Pons (tissue), 1 donor: ENCODE results near the gene SLC2A6.

Experiments used
- DNase-seq: peaks from one replicate; pipeline ENCODE4 v3.0.0-alpha.2; 2016; ENCODE audit warnings: low spot score

Gene SLC2A6

DNA sequence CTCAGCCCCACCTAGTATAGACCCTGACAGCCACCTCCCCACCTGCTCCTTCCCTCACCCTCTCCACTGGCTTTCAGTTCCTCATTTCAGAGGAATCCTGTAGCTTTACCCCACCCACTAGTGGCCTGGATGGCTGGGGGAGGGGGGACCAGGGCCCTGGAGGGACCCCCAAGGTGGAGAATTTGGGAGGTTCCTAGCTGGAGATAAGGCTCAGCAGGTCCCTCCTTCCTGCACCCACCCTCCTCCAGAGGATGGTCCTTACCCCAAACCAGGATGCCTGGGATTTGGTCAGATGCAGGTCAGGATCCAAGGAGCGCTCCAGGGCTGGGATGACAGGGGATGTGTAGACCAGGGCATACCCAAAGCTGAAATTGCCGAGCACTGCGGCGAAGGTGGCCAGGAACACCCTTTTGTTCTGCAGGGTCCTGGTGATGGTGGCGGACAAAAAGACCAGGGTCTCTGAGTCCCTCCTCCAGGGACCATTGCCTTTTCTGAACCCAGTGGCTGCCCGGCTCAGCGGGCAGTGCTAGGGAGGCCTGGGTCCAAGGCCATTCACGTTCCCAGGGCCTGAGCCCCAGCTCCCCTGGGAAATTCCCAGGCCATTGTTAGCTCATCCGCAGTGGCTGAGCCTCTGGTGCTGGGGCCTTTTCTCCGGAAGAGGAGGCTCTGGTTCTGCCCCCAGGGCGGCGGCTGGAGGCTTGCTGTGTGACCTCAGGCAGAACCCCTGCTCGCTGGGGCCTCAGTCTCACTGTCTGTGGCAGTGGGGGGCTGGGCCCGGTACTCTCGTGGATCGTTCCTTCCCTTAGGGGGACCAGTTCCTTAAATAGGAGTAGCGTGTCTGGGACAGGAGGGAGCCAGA, 678 bp downstream of the SLC2A6 start:
- DNase-seq, result peak; percentile 8

DNA sequence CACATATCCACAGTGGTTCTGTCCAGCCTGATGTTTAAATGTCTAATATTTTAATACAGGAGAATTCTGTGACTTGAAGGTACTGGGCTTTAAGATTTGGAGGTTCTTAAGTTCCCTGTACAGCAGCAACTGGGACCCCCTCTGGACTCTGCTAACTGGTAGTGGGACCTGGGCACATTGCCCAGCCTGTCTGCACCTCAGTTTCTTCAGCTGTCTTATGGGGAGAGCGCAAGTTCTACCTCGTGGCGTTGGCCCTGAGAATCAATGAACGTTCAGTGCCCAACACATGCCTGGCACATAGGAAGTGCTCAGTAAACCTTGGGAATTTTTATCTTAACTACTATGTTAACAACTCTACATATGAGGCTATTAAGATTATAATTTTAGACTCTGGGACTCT, 1.4 kb downstream of the SLC2A6 start:
- no peak for DNase-seq

- DNase-seq, result no peak
These were observed 2.0 kb downstream of the SLC2A6 start for GRCh38 chr9:133476941-133477340.

GRCh38 chr9:133476036-133476931, 2.6 kb downstream of the SLC2A6 start:
- DNase-seq, result no peak

GRCh38 chr9:133475292-133476012, 3.4 kb downstream of the SLC2A6 start:
- DNase-seq, result no peak

- no peak for DNase-seq
These were observed 4.0 kb downstream of the SLC2A6 start for GRCh38 chr9:133474853-133475252.

DNA sequence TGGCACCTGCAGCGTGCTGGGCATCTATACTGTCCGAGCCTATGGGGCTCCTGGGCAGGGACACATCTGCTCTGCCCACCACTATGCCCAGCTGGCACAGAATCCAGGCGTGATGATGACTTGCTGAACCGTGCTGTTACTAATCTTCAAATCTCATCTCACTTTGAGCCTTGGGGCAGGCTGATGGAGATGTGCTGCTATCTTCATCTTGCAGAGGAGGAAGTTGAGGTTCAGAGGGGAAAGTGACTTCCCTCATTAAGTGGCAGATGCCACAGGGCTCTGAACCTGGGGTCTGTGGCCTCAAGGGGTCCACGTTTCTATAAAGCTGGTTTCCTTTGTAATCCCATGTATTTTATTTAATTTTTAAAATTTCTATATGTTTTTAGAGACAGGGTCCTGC, 4.7 kb downstream of the SLC2A6 start:
- no peak for DNase-seq

- DNase-seq, result no peak
These were observed 5.2 kb downstream of the SLC2A6 start for GRCh38 chr9:133473743-133474142.

DNA sequence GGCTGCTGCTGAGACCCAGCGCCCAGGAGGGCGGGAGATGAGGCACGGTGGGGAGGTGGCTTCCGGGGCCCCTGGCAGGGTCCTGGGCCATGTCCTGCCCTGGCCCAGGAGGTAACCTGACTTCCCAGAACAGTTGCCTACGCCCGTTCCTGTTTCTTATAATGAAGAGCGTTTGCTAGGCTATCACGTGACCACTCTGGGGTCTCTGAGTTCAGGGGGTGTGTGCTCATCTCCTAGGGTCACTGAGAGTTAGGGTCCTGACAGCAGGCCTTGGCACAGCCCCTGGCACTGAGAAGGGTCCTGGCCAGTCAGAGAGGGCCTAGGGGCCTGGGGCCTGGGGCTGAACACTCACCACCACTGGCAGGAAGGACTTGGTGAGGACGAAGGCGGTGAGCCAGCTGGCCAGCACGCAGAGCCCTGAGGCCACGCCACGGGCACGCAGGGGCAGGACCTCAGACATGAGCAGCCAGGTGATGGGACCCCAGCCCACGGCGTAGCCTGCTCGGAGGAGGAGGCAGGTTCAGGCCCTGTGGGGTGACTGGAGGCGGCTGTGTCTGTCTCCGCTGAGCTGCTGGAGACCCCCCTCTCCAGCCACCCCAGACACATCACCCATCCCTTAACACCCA, 6.0 kb downstream of the SLC2A6 start:
- no peak for DNase-seq

GRCh38 chr9:133472277-133472645, 6.6 kb downstream of the SLC2A6 start:
- DNase-seq, result no peak

- no peak for DNase-seq
These were observed 7.2 kb downstream of the SLC2A6 start for GRCh38 chr9:133471551-133472276.

GRCh38 chr9:133470988-133471387, 7.9 kb downstream of the SLC2A6 start:
- DNase-seq, result no peak

- no peak for DNase-seq
These were observed 8.4 kb downstream of the SLC2A6 start for GRCh38 chr9:133470427-133470924.

DNA sequence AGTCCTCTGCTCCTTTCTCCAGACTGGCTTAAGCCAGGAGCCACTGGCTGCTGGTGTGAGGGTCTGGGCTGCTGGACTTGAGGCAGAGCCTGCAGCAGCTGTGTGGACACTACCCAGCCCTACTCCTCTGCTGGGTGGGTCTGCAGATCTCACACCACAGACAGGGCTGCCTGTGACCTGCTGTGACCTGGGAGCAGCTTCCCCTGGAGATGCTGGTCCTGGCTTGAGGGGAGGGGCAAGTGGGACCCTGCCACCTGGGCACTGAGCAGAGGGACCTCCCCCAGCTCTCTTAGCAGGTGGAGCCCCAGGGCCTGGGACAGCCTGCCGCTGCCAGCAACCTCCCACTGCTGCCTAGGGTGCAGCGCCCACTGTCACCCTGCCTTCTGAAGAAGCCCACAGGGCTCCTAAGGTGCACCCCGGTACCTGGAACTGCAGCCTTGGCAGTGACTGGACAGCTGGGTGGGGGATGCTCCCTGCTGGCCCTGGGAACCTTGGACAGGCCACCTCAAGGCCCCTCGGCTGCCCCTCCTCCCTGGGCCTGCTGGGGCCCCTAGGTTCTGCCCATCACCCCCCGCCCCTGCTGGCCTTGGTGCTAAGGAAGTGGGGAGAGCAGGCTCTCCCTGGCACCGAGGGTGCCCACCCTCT, 10.0 kb downstream of the SLC2A6 start:
- DNase-seq, result no peak

DNA sequence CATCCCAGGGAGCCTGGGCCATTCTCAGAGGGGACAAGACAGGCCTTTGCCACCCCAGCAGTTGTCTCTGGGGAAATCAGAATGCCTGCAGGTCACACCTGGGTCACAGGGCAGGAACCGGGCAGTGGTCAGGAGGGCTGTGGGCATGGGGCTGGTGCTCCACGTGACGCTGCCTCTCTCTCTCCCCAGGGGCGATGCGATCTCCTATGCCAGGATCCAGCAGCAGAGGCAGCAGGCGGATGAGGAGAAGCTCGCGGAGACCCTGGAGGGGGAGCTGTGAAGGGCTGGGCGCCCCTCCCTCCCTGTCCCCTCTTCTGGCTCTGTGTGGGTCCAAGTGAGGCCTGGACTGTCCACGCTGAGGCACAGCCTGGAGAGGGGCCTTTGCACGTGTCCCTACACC, 10.5 kb downstream of the SLC2A6 start:
- no peak for DNase-seq

GRCh38 chr9:133467101-133467500, 11.8 kb downstream of the SLC2A6 start:
- no peak for DNase-seq

GRCh38 chr9:133465984-133466383, 12.9 kb downstream of the SLC2A6 start:
- DNase-seq, result no peak

DNA sequence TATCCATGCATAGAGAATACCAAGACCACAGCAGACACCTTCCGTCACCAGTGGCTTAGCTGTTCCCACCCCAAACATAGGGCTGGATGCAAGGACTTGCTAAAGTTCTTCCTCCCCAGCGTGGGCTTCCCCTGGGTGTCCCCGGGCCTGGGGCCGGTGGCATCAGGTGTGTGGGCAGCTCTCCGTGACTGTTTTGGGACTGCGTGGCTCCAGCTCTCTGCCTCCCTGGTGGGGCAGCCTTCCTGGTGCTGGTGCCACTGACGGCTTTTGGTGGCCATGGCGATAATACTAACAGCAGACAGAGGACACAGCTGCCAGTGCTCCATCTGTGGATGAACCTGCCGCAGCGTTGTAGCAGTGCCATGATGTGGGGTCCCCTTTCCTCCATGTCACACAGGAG, 14.3 kb downstream of the SLC2A6 start:
- DNase-seq, result no peak

GRCh38 chr9:133463864-133464615, 14.9 kb downstream of the SLC2A6 start:
- DNase-seq, result no peak
